ENCODE results near the gene TMEM200B.
"Not testable (repeated sequence)": the region's sequence is repeated elsewhere in the genome, so short reads cannot be mapped to it uniquely, and the experiment has no call there.

- not testable (repeated sequence) for TF ChIP-seq CTCF, POLR2A (IDR thresholded peaks at IDR 0.05)
Observed at GRCh38 chr1:29131056-29131455, 7.4 kb upstream of the TMEM200B start.
